Activated CD8-positive, alpha-beta T cell treated with anti-CD3 and anti-CD28 coated beads for 36 hours (primary cell): ENCODE data around the gene SCFD1. TPM values are rescaled to one million over a fixed set of nuclear protein-coding genes. Genes with fewer than 3 reads are reported as not detected.

ENCODE experiments used
- ATAC-seq: fragments of 200-7000 bp; cut with Tn5 transposase; one replicate; pipeline ENCODE4 v1.10.0; 2021; ENCODE audit warnings: mild to moderate bottlenecking, moderate library complexity
- CTCF ChIA-PET: fragments of 350-600 bp; sonication (Branson Sonifier 250); formaldehyde crosslinking; loops from one replicate; lab custom pipeline; 2021; ENCODE audit warnings: antibody characterized with exemption; lab: Charles Lee
- POLR2A ChIA-PET: fragments of 350-600 bp; sonication (Branson Sonifier 250); formaldehyde crosslinking; loops from one replicate; lab custom pipeline; 2021; ENCODE audit warnings: antibody characterized with exemption; lab: Charles Lee
- DNase-seq: peaks from one replicate; pipeline ENCODE4 v3.0.0-alpha.2; 2020
- H3K27ac Mint-ChIP-seq: one replicate; pipeline ENCODE4 v1.8.0; 2021; ENCODE audit warnings: mild to moderate bottlenecking, mixed read lengths
- H3K27me3 Mint-ChIP-seq: one replicate; pipeline ENCODE4 v1.8.0; 2021; ENCODE audit warnings: mixed read lengths
- H3K36me3 Mint-ChIP-seq: one replicate; pipeline ENCODE4 v1.8.0; 2021; ENCODE audit warnings: low read depth, mixed read lengths
- H3K4me1 Mint-ChIP-seq: one replicate; pipeline ENCODE4 v1.8.0; 2021; ENCODE audit warnings: low read depth, mixed read lengths
- H3K4me3 Mint-ChIP-seq: one replicate; pipeline ENCODE4 v1.8.0; 2021; ENCODE audit warnings: mild to moderate bottlenecking, moderate library complexity, mixed read lengths
- H3K9me3 Mint-ChIP-seq: one replicate; pipeline ENCODE4 v1.8.0; 2021; ENCODE audit warnings: mixed read lengths
- CTCF ChIP-seq: fragments of 200-600 bp; IDR thresholded peaks from one replicate; pipeline ENCODE4 v1.8.0; 2022; ENCODE audit warnings: antibody characterized with exemption, mild to moderate bottlenecking
- intact Hi-C: fragments of 100-400 bp; cut with micrococcal nuclease; formaldehyde crosslinking; loops from one replicate; pipeline ENCODE4 v1.10.0; 2022
- total RNA-seq, 2 experiments: library from RNA; stranded (reverse); gene quantifications; one replicate each; pipeline ENCODE4 v1.2.3, GENCODE V29; 2021

Gene SCFD1
- total RNA-seq, 2 experiments from 2014 or later, result 61.6 to 67.2 TPM

DNA sequence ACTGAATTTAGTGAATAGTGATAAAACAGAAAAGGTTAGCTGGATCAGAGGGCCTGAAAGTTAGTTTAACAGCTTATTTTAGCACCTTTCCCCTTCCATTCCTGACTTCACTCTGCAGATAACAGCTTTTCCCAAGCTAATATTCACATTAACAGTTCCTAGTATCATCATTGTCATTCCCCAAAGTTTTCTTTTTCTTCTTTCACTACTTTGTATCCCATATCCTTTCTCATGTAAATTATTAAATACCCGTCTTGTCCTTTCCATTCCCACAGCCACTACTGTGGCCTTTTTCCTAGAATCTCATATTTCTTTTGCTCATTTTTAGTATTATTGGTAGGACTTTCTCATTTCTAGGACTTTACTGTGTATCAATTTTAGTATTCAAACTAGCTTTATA lies 70.5 kb downstream of the SCFD1 start:
- ChIA-PET CTCF (interaction anchor here (0.8 to 1.8 kb wide), 2 partner anchors 11 to 36 kb away, joined by 3 to 7 read pairs; no protein-coding TSS in a partner anchor), POLR2A (no interaction called here)
- H3K27ac Mint-ChIP-seq, result no peak overlapping the region
- H3K4me3 Mint-ChIP-seq, result no peak overlapping the region
- no peaks in the 10 kb centered on the region for H3K9me3 Mint-ChIP-seq
- no peak for ATAC-seq
- TF ChIP-seq CTCF, result no peak
- no peak for DNase-seq
- intact Hi-C loops, result no loop called here
- H3K36me3 Mint-ChIP-seq, result peaks cover 8% of the 10 kb centered on the region
- H3K4me1 Mint-ChIP-seq, result no peaks in the 10 kb centered on the region
- no peaks in the 10 kb centered on the region for H3K27me3 Mint-ChIP-seq

DNA sequence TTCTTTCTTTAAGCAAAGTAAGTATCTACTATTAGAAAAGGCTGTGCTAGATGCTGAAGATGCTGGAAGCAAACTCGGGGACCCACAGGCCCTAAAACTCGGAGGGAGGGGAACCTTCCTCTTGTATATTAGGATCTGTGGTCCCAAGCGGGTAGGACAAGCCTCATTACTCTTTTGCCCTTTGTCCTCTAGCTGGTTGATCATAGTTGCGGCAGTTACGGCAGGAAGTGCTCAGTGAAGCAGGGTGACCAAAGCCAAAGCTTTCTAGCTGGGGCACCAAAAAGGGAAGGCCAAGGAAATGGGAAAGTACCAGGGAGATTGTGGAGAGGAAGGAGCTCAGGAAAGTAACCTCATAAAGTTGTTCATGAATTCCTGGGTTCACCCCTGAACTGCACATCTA lies 76.3 kb downstream of the SCFD1 start:
- Mint-ChIP-seq H3K9me3 (no peaks in the 10 kb centered on the region), H3K27ac (no peak overlapping the region), H3K36me3 (peaks cover 12% of the 10 kb centered on the region), H3K4me1 (no peaks in the 10 kb centered on the region), H3K4me3 (no peak overlapping the region), H3K27me3 (no peaks in the 10 kb centered on the region)
- ATAC-seq (no peak), DNase-seq (no peak)
- intact Hi-C loops, result no loop called here
- ChIA-PET POLR2A (no interaction called here), CTCF (interaction anchor here (0.9 to 2.0 kb wide), 3 partner anchors 16 to 42 kb away, joined by 3 to 6 read pairs (median 4); no protein-coding TSS in a partner anchor)
- TF ChIP-seq CTCF, result no peak

DNA sequence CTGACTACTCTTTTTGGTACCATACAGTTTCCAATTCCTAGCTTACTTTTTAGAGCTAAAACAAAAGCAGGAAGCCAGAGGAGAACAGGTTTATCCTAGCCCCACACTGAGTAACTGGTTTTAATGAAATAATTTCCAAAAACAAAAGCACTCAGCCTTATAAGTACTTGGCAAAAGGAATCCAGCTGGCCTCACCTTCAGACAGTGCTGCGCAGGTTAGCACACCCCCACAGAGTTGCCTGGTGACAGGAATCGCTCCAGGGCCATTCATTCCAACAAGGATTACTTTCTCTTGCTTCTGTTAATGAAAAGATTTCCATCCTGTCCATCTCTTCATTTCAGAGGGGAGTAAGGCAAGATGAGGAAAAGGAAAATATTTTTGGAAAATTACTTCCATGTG lies 84.6 kb downstream of the SCFD1 start:
- H3K27me3 Mint-ChIP-seq, result no peaks in the 10 kb centered on the region

GRCh38 chr14:30708157-30708556 lies 86.0 kb downstream of the SCFD1 start:
- ChIA-PET POLR2A (interaction anchor here (0.6 kb wide), 3 partner anchors 144 to 1044 kb away, joined by 3 read pairs; no protein-coding TSS in a partner anchor), CTCF (no interaction called here)
- H3K4me3 Mint-ChIP-seq, result no peak overlapping the region
- no peak overlapping the region for H3K27ac Mint-ChIP-seq
- DNase-seq, result no peak
- TF ChIP-seq CTCF, result no peak
- H3K27me3 Mint-ChIP-seq, result no peaks in the 10 kb centered on the region
- no peaks in the 10 kb centered on the region for H3K9me3 Mint-ChIP-seq
- no peaks in the 10 kb centered on the region for H3K4me1 Mint-ChIP-seq
- intact Hi-C loops, result no loop called here
- H3K36me3 Mint-ChIP-seq, result peaks cover 10% of the 10 kb centered on the region
- ATAC-seq, result no peak

More for the DNA sequence above, 84.6 kb downstream of the SCFD1 start:
- CTCF ChIA-PET, result interaction anchor here (1.2 kb wide), 1 partner anchor 50 kb away, joined by 4 read pairs; no protein-coding TSS in a partner anchor
- Mint-ChIP-seq H3K4me3 (no peak overlapping the region), H3K27ac (no peak overlapping the region), H3K36me3 (peaks cover 11% of the 10 kb centered on the region), H3K4me1 (no peaks in the 10 kb centered on the region), H3K9me3 (no peaks in the 10 kb centered on the region)
- ATAC-seq, result no peak
- DNase-seq, result no peak
- POLR2A ChIA-PET, result no interaction called here
- TF ChIP-seq CTCF, result no peak
- intact Hi-C loops, result no loop called here

DNA sequence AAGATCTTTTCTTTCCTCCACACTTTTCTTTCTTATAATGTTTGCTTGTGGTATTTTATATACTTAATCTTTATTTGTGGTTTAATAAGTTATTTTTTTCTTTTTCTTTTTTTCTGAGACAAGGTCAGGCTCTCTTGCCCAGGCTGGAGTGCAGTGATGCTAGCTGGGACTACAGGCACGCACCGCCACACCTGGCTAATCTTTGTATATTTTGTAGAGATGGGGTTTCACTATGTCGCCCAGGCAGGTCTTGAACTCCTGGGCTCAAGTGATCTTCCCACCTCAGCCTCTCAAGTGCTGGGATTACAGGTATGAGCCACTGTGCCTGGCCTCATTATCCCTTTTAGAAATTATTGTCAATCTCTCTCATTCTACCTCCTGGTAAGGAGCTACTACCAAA lies 87.1 kb downstream of the SCFD1 start:
- Mint-ChIP-seq H3K36me3 (peaks cover 10% of the 10 kb centered on the region), H3K27ac (no peak overlapping the region), H3K4me3 (no peak overlapping the region), H3K4me1 (no peaks in the 10 kb centered on the region), H3K27me3 (no peaks in the 10 kb centered on the region), H3K9me3 (no peaks in the 10 kb centered on the region)
- ChIA-PET POLR2A (no interaction called here), CTCF (no interaction called here)
- TF ChIP-seq CTCF, result no peak
- DNase-seq, result no peak
- ATAC-seq, result no peak
- intact Hi-C loops, result no loop called here
